K562 (cell line): ENCODE data around the gene ABHD8. TPM values are rescaled to one million over a fixed set of nuclear protein-coding genes. Genes with fewer than 3 reads are reported as not detected.

Experiments used
- ATAC-seq: fragments of 200-7000 bp; cut with Tn5 transposase; 3 replicates; pipeline ENCODE4 v1.9.1; 2020; ENCODE audit warnings: moderate library complexity
- BruUV-seq: library from RNA; stranded (reverse); fragments of 400-500 nt; replicated peaks from 2 replicates; lab custom pipeline; 2021; lab: Mats Ljungman, UMichigan
- CTCF ChIA-PET: fragments of 300-600 bp; formaldehyde crosslinking; extraction: SDS; loops from one replicate; lab custom pipeline; 2021; ENCODE audit warnings: low intra/inter-chr PET ratio; lab: Yijun Ruan, JAX
- POLR2A ChIA-PET: fragments of 300-600, 350-650 bp; sonication (Branson Sonifier 250); formaldehyde crosslinking; extraction: SDS; loops from one replicate; lab custom pipeline; 2021; ENCODE audit warnings: antibody characterized with exemption, inconsistent platforms; lab: Yijun Ruan, JAX
- DNase-seq, 4 experiments: peaks; one replicate each; pipeline versions ENCODE4 v3.0.0 to v3.0.0-alpha.2; 2011 to 2018; ENCODE audit warnings: low spot score in 3 of 4, mixed read lengths in 3 of 4; ENCODE audit errors: extremely low read depth in 1 of 4
- FAIRE-seq: peaks from 2 replicates; lab custom pipeline; 2011; peaks lifted over from hg19 to GRCh38; lab: Jason Lieb, UNC
- H2AFZ ChIP-seq: 2 replicates; pipeline ENCODE4 v1.6.0; 2011; ENCODE audit warnings: low read depth, low read length, control low read depth, inconsistent platforms
- H3K27ac ChIP-seq: fragments of 200-600 bp; 3 replicates; pipeline ENCODE4 v1.8.0; 2011; ENCODE audit warnings: low read depth, mild to moderate bottlenecking, control low read depth, inconsistent platforms, low read length, moderate library complexity, mixed read lengths; ENCODE audit errors: extremely low read depth
- H3K27me3 ChIP-seq, 2 experiments: fragments of 300-600 bp in 1 of 2; 2 replicates in 1 of 2; 3 replicates in 1 of 2; pipeline versions ENCODE4 v1.6.0 to v1.8.0; 2011; ENCODE audit warnings: inconsistent platforms in 2 of 2, low read length in 2 of 2, mild to moderate bottlenecking in 1 of 2, mixed read lengths in 1 of 2, moderate library complexity in 1 of 2; ENCODE audit not compliant: control insufficient read depth in 2 of 2, insufficient read depth in 2 of 2
- H3K36me3 ChIP-seq: fragments of 300-600 bp; 3 replicates; pipeline ENCODE4 v1.8.0; 2011; ENCODE audit warnings: mild to moderate bottlenecking, low read length, inconsistent platforms; ENCODE audit not compliant: control insufficient read depth, insufficient read depth
- H3K4me1 ChIP-seq, 2 experiments: fragments of 200-600 bp in 1 of 2; replicated peaks in 1 of 2; 2 replicates in 1 of 2; 3 replicates in 1 of 2; pipeline versions ENCODE4 v1.5.1 to v1.8.0; 2011; ENCODE audit warnings: inconsistent platforms in 2 of 2, low read length in 2 of 2, mild to moderate bottlenecking in 1 of 2, mixed read lengths in 1 of 2, moderate library complexity in 1 of 2; ENCODE audit not compliant: control insufficient read depth in 2 of 2, insufficient read depth in 2 of 2
- H3K4me2 ChIP-seq: 2 replicates; pipeline ENCODE4 v1.6.1; 2011; ENCODE audit warnings: low read length, control low read depth, inconsistent platforms, mixed read lengths; ENCODE audit not compliant: insufficient read depth
- H3K4me3 ChIP-seq: fragments of 200-600 bp; sonication (generic), shearing (Covaris generic); 2 replicates; pipeline ENCODE4 v1.5.1; 2016; ENCODE audit warnings: control low read depth, inconsistent platforms
- H3K79me2 ChIP-seq: fragments of 200-600 bp; 3 replicates; pipeline ENCODE4 v1.8.0; 2011; ENCODE audit warnings: low read length, inconsistent platforms; ENCODE audit not compliant: control insufficient read depth, insufficient read depth
- H3K9ac ChIP-seq, 2 experiments: 2 replicates each; pipeline versions ENCODE4 v1.6.0 to v1.6.1; 2011; ENCODE audit warnings: low read depth in 2 of 2, low read length in 2 of 2, control low read depth in 1 of 2, inconsistent platforms in 1 of 2, mild to moderate bottlenecking in 1 of 2, mixed read lengths in 1 of 2; ENCODE audit not compliant: insufficient read depth in 1 of 2
- H3K9me1 ChIP-seq: one replicate; pipeline ENCODE4 v1.6.0; 2011; ENCODE audit warnings: inconsistent platforms, mild to moderate bottlenecking, low read length, moderate library complexity; ENCODE audit not compliant: control insufficient read depth, insufficient read depth
- H3K9me3 ChIP-seq: replicated peaks from 2 replicates; pipeline ENCODE4 v1.5.1; 2011; ENCODE audit warnings: low read depth, low read length, inconsistent platforms; ENCODE audit not compliant: control insufficient read depth, insufficient read depth
- H4K20me1 ChIP-seq: replicated peaks from 2 replicates; pipeline ENCODE4 v1.6.1; 2011; ENCODE audit warnings: low read length, inconsistent platforms, mixed read lengths; ENCODE audit not compliant: control insufficient read depth, insufficient read depth
- CTCF ChIP-seq, 3 experiments: IDR thresholded peaks in 2 of 3; conservative IDR thresholded peaks in 1 of 3; 2 replicates each; pipeline ENCODE4 v1.5.1; 2011 to 2012; ENCODE audit warnings: low read length in 3 of 3, mild to moderate bottlenecking in 3 of 3, control low read depth in 2 of 3, improper control_type of control experiment in 1 of 3, inconsistent platforms in 1 of 3, low read depth in 1 of 3, mixed read lengths in 1 of 3, moderate library complexity in 1 of 3; ENCODE audit not compliant: insufficient read depth in 2 of 3
- FOXP4 ChIP-seq: sonication (generic); formaldehyde crosslinking; IDR thresholded peaks from 2 replicates; pipeline ENCODE4 v1.8.0; 2022; ENCODE audit warnings: mild to moderate bottlenecking, missing genetic modification reagents, borderline replicate concordance
- MAFF ChIP-seq: IDR thresholded peaks from 2 replicates; pipeline ENCODE4 v1.6.1; 2012; ENCODE audit warnings: low read length, improper control_type of control experiment
- MCM5 ChIP-seq: fragments of 450-650 bp; IDR thresholded peaks from 2 replicates; pipeline ENCODE4 v1.6.1; 2016; ENCODE audit warnings: low read depth
- MTA1 ChIP-seq: fragments of 450-650 bp; IDR thresholded peaks from 2 replicates; pipeline ENCODE4 v1.6.1; 2017; ENCODE audit warnings: borderline replicate concordance
- TAF7 ChIP-seq: fragments of 450-650 bp; IDR thresholded peaks from 2 replicates; pipeline ENCODE4 v1.6.1; 2016; ENCODE audit warnings: missing genetic modification characterization, missing compliant biosample characterization
- TBL1XR1 ChIP-seq, 2 experiments: IDR thresholded peaks; 2 replicates each; pipeline ENCODE4 v1.6.1; 2012; ENCODE audit warnings: improper control_type of control experiment in 2 of 2, low read length in 2 of 2, mild to moderate bottlenecking in 1 of 2
- VEZF1 ChIP-seq: fragments of 200-800 bp; sonication (Bioruptor generic); IDR thresholded peaks from 2 replicates; pipeline ENCODE4 v1.6.1; 2017; ENCODE audit warnings: missing genetic modification characterization, missing compliant biosample characterization
- ZBTB8A ChIP-seq: fragments of 450-650 bp; IDR thresholded peaks from 2 replicates; pipeline ENCODE4 v1.6.1; 2018; ENCODE audit warnings: mild to moderate bottlenecking, moderate library complexity; ENCODE audit not compliant: partially characterized antibody
- ZNF175 ChIP-seq: fragments of 200-800 bp; sonication (Bioruptor generic); IDR thresholded peaks from 2 replicates; pipeline ENCODE4 v1.6.1; 2016; ENCODE audit warnings: low read depth, mild to moderate bottlenecking, missing genetic modification characterization, missing compliant biosample characterization
- WGBS: fragments of 100-300 bp; shearing (Covaris generic); methylation state at CpG from one replicate; pipeline ENCODE4 v1.1.6; 2016; ENCODE audit warnings: low coverage, mixed read lengths; ENCODE audit not compliant: insufficient coverage; ENCODE audit errors: missing lambda C conversion rate; 5-methylcytosine and 5-hydroxymethylcytosine counted together
- in situ Hi-C: fragments of 300-500 bp; cut with MboI; formaldehyde crosslinking; loops from 4 replicates; pipeline ENCODE4 v1.15.0; 2018; ENCODE audit warnings: inconsistent platforms, mixed read lengths
- intact Hi-C: fragments of 100-400 bp; cut with micrococcal nuclease; formaldehyde crosslinking; loops from 2 replicates; pipeline ENCODE4 v1.14.2; 2022
- polyA plus RNA-seq, 8 experiments: library from polyadenylated mRNA; depleted of rRNA in 4 of 8; stranded (reverse) in 5 of 8; unstranded in 3 of 8; fragments of >200 nt; fragmentation: Nextera tagmentation in 2 of 8; fragmentation: Illumina TruSeq in 1 of 8; extraction: Ambion mirVana in 2 of 8; extraction: Trizol in 1 of 8; gene quantifications; 2 replicates each; pipeline versions ENCODE4 v1.2.1 to v1.2.3, GENCODE V29; 2011 to 2014; ENCODE audit warnings: inconsistent platforms in 1 of 8, missing spikeins in 1 of 8
- total RNA-seq, 7 experiments: library from RNA; depleted of rRNA in 6 of 7; stranded (reverse); fragments of >200 nt in 6 of 7; fragmentation: Illumina TruSeq in 2 of 7; extraction: Trizol in 2 of 7; gene quantifications; 2 replicates each; pipeline versions ENCODE4 v1.2.1 to v1.2.3, GENCODE V29; 2011 to 2021; ENCODE audit warnings: low replicate concordance in 1 of 7

ABHD8 gene
- total and polyA plus RNA-seq, 9 of the 15 experiments (the other 6 are each of a cell fraction or from before 2014, with no cell fraction given): 0.04 to 6.6 (median 2.0) TPM; not detected in 1

- Histone ChIP-seq H3K27me3 (no peaks in the 10 kb centered on the region), H3K4me3 (peak within 1 kb of the TSS; percentile 69), H3K79me2 (peaks cover 24% of the 10 kb centered on the region), H3K9me3 (no peaks in the 10 kb centered on the region; the same call in 1 of the 2 replicates), H4K20me1 (no peaks in the 10 kb centered on the region; the same call in 1 of the 2 replicates), H3K9ac (peak within 1 kb of the TSS; percentile 69 to 90), H3K4me1 (peaks cover 29 to 73% of the 10 kb centered on the region in 2 experiments; a peak in 4 of 5 replicates), H3K9me1 (no peaks in the 10 kb centered on the region), H3K4me2 (peak within 1 kb of the TSS; percentile 76), H3K36me3 (peaks cover 21% of the 10 kb centered on the region; the same call in 1 of the 3 replicates), H2AFZ (peak within 1 kb of the TSS; percentile 90), H3K27ac (peak within 1 kb of the TSS; percentile 75)
- FAIRE-seq (peak; percentile 88), DNase-seq (peak; percentile 85 to 100 (median 91)), ATAC-seq (peak; percentile 67)
- in situ Hi-C loops (no loop called here), intact Hi-C loops (loop anchor here (1.0 to 2.0 kb wide), 2 partner anchors 25 to 42 kb away; partner anchors contain the start of gene DDA1)
- ChIA-PET POLR2A (interaction anchor here (0.6 to 7.9 kb wide), 8 partner anchors 8 to 249 kb away, joined by 3 to 78 read pairs (median 4); partner anchors contain the start of genes BST2, DDA1 and TMEM221), CTCF (interaction anchor here (1.5 kb wide), 1 partner anchor 29 kb away, joined by 3 read pairs; the partner anchor contains the start of gene MRPL34)
- WGBS: 2% methylated on average over 82 of the region's 86 CpGs
- no TSS peak for BruUV-seq
- TF ChIP-seq ZNF175 (no peak), VEZF1 (CRISPR knock-in tag) (peak; percentile 61; the same call in 1 of the 2 replicates), TAF7 (tag) (no peak), ZBTB8A (no peak), CTCF (IDR thresholded peaks at IDR 0.05 in 2 of 3, conservative IDR thresholded peaks at IDR 0.05 in 1 of 3; ENCODE audit: insufficient read depth in 2 of 3, low read depth in 1 of 3, low read length in 3 of 3) (no peak), MTA1 (peak; percentile 93), FOXP4 (CRISPR knock-in tag) (no peak; the same call in 1 of the 2 replicates), TBL1XR1 (IDR thresholded peaks at IDR 0.05; ENCODE audit: low read length in 2 of 2) (peak in 1 of 2 experiments; percentile 71; a peak in 2 of 4 replicates), MAFF (no peak), MCM5 (no peak)
These were observed 31.5 kb upstream of the ABHD8 start, which contains the start of gene ANO8 for GRCh38 chr19:17334414-17335409. Gene ANO8 (minus strand): TSS chr19:17334855. CDS start chr19:17334670, 185 bp downstream.
